GM19463 (cell line): ENCODE data around the gene NSUN7.

Experiments used
- ATAC-seq: cut with Tn5 transposase; IDR thresholded peaks from one replicate; pipeline ENCODE4 v1.9.1; 2021; ENCODE audit warnings: mild to moderate bottlenecking, moderate library complexity; ENCODE audit not compliant: unreplicated experiment

The NSUN7 gene

GRCh38 chr4:40733752-40734151, 16.0 kb upstream of the NSUN7 start:
- ATAC-seq: no peak

GRCh38 chr4:40734497-40734896, 15.3 kb upstream of the NSUN7 start:
- ATAC-seq: no peak

- no peak for ATAC-seq
Measured at GRCh38 chr4:40736910-40737309, 12.8 kb upstream of the NSUN7 start.

GRCh38 chr4:40737879-40738278, 11.9 kb upstream of the NSUN7 start:
- no peak for ATAC-seq

GRCh38 chr4:40739347-40739746, 10.4 kb upstream of the NSUN7 start:
- ATAC-seq: no peak

- no peak for ATAC-seq
Measured at GRCh38 chr4:40744218-40744617, 5.5 kb upstream of the NSUN7 start.

- no peak for ATAC-seq
Measured at GRCh38 chr4:40745285-40745984, 4.3 kb upstream of the NSUN7 start.

GRCh38 chr4:40747207-40747835, 2.4 kb upstream of the NSUN7 start:
- no peak for ATAC-seq

- no peak for ATAC-seq
Measured at GRCh38 chr4:40750461-40751258, 905 bp downstream of the NSUN7 start.

GRCh38 chr4:40755616-40756015, 5.9 kb downstream of the NSUN7 start:
- ATAC-seq: no peak

- ATAC-seq: peak; percentile 100
Measured at GRCh38 chr4:40763228-40763716, 13.5 kb downstream of the NSUN7 start.

GRCh38 chr4:40769266-40769665, 19.5 kb downstream of the NSUN7 start:
- ATAC-seq: no peak

- ATAC-seq: no peak
Measured at GRCh38 chr4:40778090-40778489, 28.3 kb downstream of the NSUN7 start.

GRCh38 chr4:40782876-40783275, 33.1 kb downstream of the NSUN7 start:
- ATAC-seq: no peak

- no peak for ATAC-seq
Measured at GRCh38 chr4:40785727-40786126, 36.0 kb downstream of the NSUN7 start.

- no peak for ATAC-seq
Measured at GRCh38 chr4:40788331-40788730, 38.6 kb downstream of the NSUN7 start.

GRCh38 chr4:40789031-40789430, 39.3 kb downstream of the NSUN7 start:
- no peak for ATAC-seq

GRCh38 chr4:40789771-40790170, 40.0 kb downstream of the NSUN7 start:
- no peak for ATAC-seq

- no peak for ATAC-seq
Measured at GRCh38 chr4:40800064-40800463, 50.3 kb downstream of the NSUN7 start.

GRCh38 chr4:40804598-40804997, 54.8 kb downstream of the NSUN7 start:
- ATAC-seq: no peak

- no peak for ATAC-seq
Measured at GRCh38 chr4:40808926-40809457, 59.2 kb downstream of the NSUN7 start.
